GM19328 (cell line): ENCODE results near the gene PPP1R9B.

Source experiments
- ATAC-seq: cut with Tn5 transposase; IDR thresholded peaks from one replicate; pipeline ENCODE4 v1.9.1; 2021; ENCODE audit warnings: mild to moderate bottlenecking, moderate library complexity; ENCODE audit not compliant: unreplicated experiment

Gene PPP1R9B

GRCh38 chr17:50157891-50158290 is 7.4 kb upstream of the PPP1R9B start:
- no peak for ATAC-seq

- ATAC-seq: no peak
Observed at GRCh38 chr17:50155115-50155819, 4.8 kb upstream of the PPP1R9B start.

- no peak for ATAC-seq
Observed at GRCh38 chr17:50154604-50155003, 4.1 kb upstream of the PPP1R9B start.

- ATAC-seq: no peak
Observed at GRCh38 chr17:50153650-50154575, 3.4 kb upstream of the PPP1R9B start.

- ATAC-seq: no peak
Observed at GRCh38 chr17:50152736-50153135, 2.3 kb upstream of the PPP1R9B start.

GRCh38 chr17:50151937-50152547 is 1.6 kb upstream of the PPP1R9B start:
- ATAC-seq: no peak

GRCh38 chr17:50151041-50151936 is 812 bp upstream of the PPP1R9B start:
- peak; percentile 41 for ATAC-seq

GRCh38 chr17:50149417-50150353 is 792 bp downstream of the PPP1R9B start:
- no peak for ATAC-seq

GRCh38 chr17:50149091-50149416 is 1.4 kb downstream of the PPP1R9B start:
- no peak for ATAC-seq

- ATAC-seq: no peak
Observed at GRCh38 chr17:50148226-50149090, 2.0 kb downstream of the PPP1R9B start.

GRCh38 chr17:50147841-50148225 is 2.6 kb downstream of the PPP1R9B start:
- ATAC-seq: no peak

GRCh38 chr17:50146927-50147665 is 3.4 kb downstream of the PPP1R9B start:
- no peak for ATAC-seq

- ATAC-seq: no peak
Observed at GRCh38 chr17:50146230-50146926, 4.1 kb downstream of the PPP1R9B start.

GRCh38 chr17:50145532-50146229 is 4.8 kb downstream of the PPP1R9B start:
- ATAC-seq: no peak

- no peak for ATAC-seq
Observed at GRCh38 chr17:50144845-50145531, 5.5 kb downstream of the PPP1R9B start.

- no peak for ATAC-seq
Observed at GRCh38 chr17:50144355-50144754, 6.1 kb downstream of the PPP1R9B start.
